WTC11 (cell line): Measurements from ENCODE around the gene SAFB. TPM values are rescaled to one million over a fixed set of nuclear protein-coding genes. Genes with fewer than 3 reads are reported as not detected.

Experiments used
- ATAC-seq: fragments of 200-7000 bp; cut with Tn5 transposase; 2 replicates; pipeline ENCODE4 v1.10.0; 2021; ENCODE audit warnings: mild to moderate bottlenecking, moderate library complexity
- CTCF ChIA-PET: fragments of 300-600 bp; sonication (Branson Sonifier 250); formaldehyde crosslinking; loops from one replicate; lab custom pipeline; 2021; ENCODE audit warnings: antibody characterized with exemption; lab: Charles Lee
- POLR2A ChIA-PET: fragments of 350-600 bp; sonication (Branson Sonifier 250); formaldehyde crosslinking; loops from one replicate; lab custom pipeline; 2021; ENCODE audit warnings: antibody characterized with exemption; lab: Charles Lee
- DNase-seq: peaks from one replicate; pipeline ENCODE4 v3.0.0; 2021; ENCODE audit warnings: low spot score
- H3K27ac Mint-ChIP-seq: 2 replicates; pipeline ENCODE4 v1.8.0; 2021; ENCODE audit warnings: mixed read lengths
- H3K27me3 Mint-ChIP-seq: 2 replicates; pipeline ENCODE4 v1.8.0; 2021; ENCODE audit warnings: low read depth, mild to moderate bottlenecking, moderate library complexity, mixed read lengths
- H3K36me3 Mint-ChIP-seq: 2 replicates; pipeline ENCODE4 v1.8.0; 2021; ENCODE audit warnings: mixed read lengths
- H3K4me1 Mint-ChIP-seq: 2 replicates; pipeline ENCODE4 v1.8.0; 2022; ENCODE audit warnings: mixed read lengths
- H3K4me3 Mint-ChIP-seq: 2 replicates; pipeline ENCODE4 v1.8.0; 2021; ENCODE audit warnings: mild to moderate bottlenecking, moderate library complexity, mixed read lengths
- H3K9me3 Mint-ChIP-seq: 2 replicates; pipeline ENCODE4 v1.8.0; 2021; ENCODE audit warnings: mixed read lengths
- ATF1 ChIP-seq: sonication (generic); formaldehyde crosslinking; IDR thresholded peaks from 2 replicates; pipeline ENCODE4 v1.8.1; 2023; ENCODE audit warnings: mild to moderate bottlenecking, moderate library complexity, missing genetic modification reagents
- ATF3 ChIP-seq: sonication (generic); formaldehyde crosslinking; conservative IDR thresholded peaks from 2 replicates; pipeline ENCODE4 v1.8.1; 2022; ENCODE audit warnings: mild to moderate bottlenecking, missing genetic modification reagents
- ATF6 ChIP-seq: sonication (generic); formaldehyde crosslinking; IDR thresholded peaks from 2 replicates; pipeline ENCODE4 v1.8.1; 2023; ENCODE audit warnings: mild to moderate bottlenecking, missing genetic modification reagents
- E2F4 ChIP-seq: sonication (generic); formaldehyde crosslinking; IDR thresholded peaks from 2 replicates; pipeline ENCODE4 v1.8.1; 2022; ENCODE audit warnings: low read depth, mild to moderate bottlenecking, moderate library complexity, missing genetic modification reagents, borderline replicate concordance
- FOXP1 ChIP-seq: sonication (generic); formaldehyde crosslinking; IDR thresholded peaks from 2 replicates; pipeline ENCODE4 v1.8.0; 2022; ENCODE audit warnings: missing genetic modification reagents, mild to moderate bottlenecking, moderate library complexity, borderline replicate concordance
- HMGXB4 ChIP-seq: sonication (generic); formaldehyde crosslinking; IDR thresholded peaks from 2 replicates; pipeline ENCODE4 v1.8.1; 2023; ENCODE audit warnings: mild to moderate bottlenecking, moderate library complexity, missing genetic modification reagents
- IRF1 ChIP-seq: sonication (generic); formaldehyde crosslinking; IDR thresholded peaks from 2 replicates; pipeline ENCODE4 v1.8.0; 2023; ENCODE audit warnings: missing genetic modification reagents
- MAX ChIP-seq: sonication (generic); formaldehyde crosslinking; IDR thresholded peaks from 2 replicates; pipeline ENCODE4 v1.8.0; 2022; ENCODE audit warnings: mild to moderate bottlenecking, missing genetic modification reagents
- MXD4 ChIP-seq: fragments of 250-450 bp; sonication (Bioruptor Pico); IDR thresholded peaks from 2 replicates; pipeline ENCODE4 v1.8.0; 2021; ENCODE audit warnings: mild to moderate bottlenecking, moderate library complexity, borderline replicate concordance
- MYBL2 ChIP-seq: sonication (generic); formaldehyde crosslinking; IDR thresholded peaks from 2 replicates; pipeline ENCODE4 v1.8.1; 2023; ENCODE audit warnings: mild to moderate bottlenecking, moderate library complexity, missing genetic modification reagents
- NR1H2 ChIP-seq: sonication (generic); formaldehyde crosslinking; IDR thresholded peaks from 2 replicates; pipeline ENCODE4 v1.9.0; 2021; ENCODE audit warnings: mild to moderate bottlenecking, moderate library complexity, missing genetic modification reagents
- NR2C2 ChIP-seq: sonication (generic); formaldehyde crosslinking; IDR thresholded peaks from 2 replicates; pipeline ENCODE4 v1.8.0; 2022; ENCODE audit warnings: mild to moderate bottlenecking, missing genetic modification reagents
- RORB ChIP-seq: fragments of 250-450 bp; sonication (Bioruptor Pico); IDR thresholded peaks from 2 replicates; pipeline ENCODE4 v1.9.0; 2021; ENCODE audit warnings: mild to moderate bottlenecking
- TCF7 ChIP-seq: sonication (generic); formaldehyde crosslinking; IDR thresholded peaks from 2 replicates; pipeline ENCODE4 v1.8.0; 2022; ENCODE audit warnings: mild to moderate bottlenecking, low read depth, missing genetic modification reagents, moderate library complexity
- ZBTB21 ChIP-seq: sonication (generic); formaldehyde crosslinking; IDR thresholded peaks from 2 replicates; pipeline ENCODE4 v1.8.1; 2023; ENCODE audit warnings: mild to moderate bottlenecking, missing genetic modification reagents, borderline replicate concordance
- ZNF121 ChIP-seq: sonication (generic); formaldehyde crosslinking; IDR thresholded peaks from 2 replicates; pipeline ENCODE4 v1.8.0; 2023; ENCODE audit warnings: missing genetic modification reagents
- ZNF138 ChIP-seq: sonication (generic); formaldehyde crosslinking; conservative IDR thresholded peaks from 2 replicates; pipeline ENCODE4 v1.8.1; 2022; ENCODE audit warnings: mild to moderate bottlenecking, moderate library complexity, missing genetic modification reagents
- ZNF232 ChIP-seq: sonication (generic); formaldehyde crosslinking; IDR thresholded peaks from 2 replicates; pipeline ENCODE4 v1.8.0; 2022; ENCODE audit warnings: mild to moderate bottlenecking, missing genetic modification reagents
- total RNA-seq: library from RNA; stranded (reverse); gene quantifications from 3 replicates; pipeline ENCODE4 v1.2.3, GENCODE V29; 2021
- TF ChIP-seq, protein P1 (sequence below): sonication (generic); formaldehyde crosslinking; IDR thresholded peaks from 2 replicates; pipeline ENCODE4 v1.8.0; 2022; ENCODE audit warnings: mild to moderate bottlenecking, missing genetic modification reagents

SAFB gene
- total RNA-seq, 1 experiment from 2014 or later: 141 TPM

DNA sequence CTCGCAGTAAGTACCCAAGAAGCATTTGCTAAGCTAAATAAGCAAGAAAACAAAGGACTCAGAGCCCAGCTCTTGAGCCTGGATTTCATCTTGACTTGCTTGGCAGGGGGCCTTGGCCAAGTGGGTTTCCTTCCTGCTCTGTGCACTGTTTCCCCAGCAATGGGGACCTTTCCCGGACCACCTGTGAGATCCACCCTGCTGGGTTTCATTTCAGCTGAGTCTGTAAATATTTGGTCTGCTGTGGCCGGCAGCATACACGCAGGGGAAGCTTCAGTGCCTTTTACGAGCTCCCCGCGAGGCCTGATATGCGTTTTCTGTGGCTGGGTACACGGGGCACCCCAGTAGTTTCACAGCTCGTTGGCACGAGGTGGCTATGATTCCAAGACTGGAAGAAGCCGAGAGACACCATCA lies 42.7 kb upstream of the SAFB start:
- Mint-ChIP-seq H3K4me1 (peaks cover 17% of the 10 kb centered on the region), H3K4me3 (no peak overlapping the region), H3K27me3 (no peaks in the 10 kb centered on the region), H3K36me3 (peaks cover 3% of the 10 kb centered on the region; the same call in 1 of the 2 replicates), H3K27ac (peak overlapping the region; percentile 65; the same call in 1 of the 2 replicates), H3K9me3 (no peaks in the 10 kb centered on the region)
- CTCF ChIA-PET: interaction anchor here (0.6 to 3.2 kb wide), 9 partner anchors 12 to 1591 kb away, joined by 3 to 15 read pairs (median 4); partner anchors contain the start of genes SAFB, SAFB2 and TINCR
- TF ChIP-seq ZBTB21 (CRISPR knock-in tag): no peak
- TF ChIP-seq E2F4 (CRISPR knock-in tag): no peak
- TF ChIP-seq, protein P1, sequence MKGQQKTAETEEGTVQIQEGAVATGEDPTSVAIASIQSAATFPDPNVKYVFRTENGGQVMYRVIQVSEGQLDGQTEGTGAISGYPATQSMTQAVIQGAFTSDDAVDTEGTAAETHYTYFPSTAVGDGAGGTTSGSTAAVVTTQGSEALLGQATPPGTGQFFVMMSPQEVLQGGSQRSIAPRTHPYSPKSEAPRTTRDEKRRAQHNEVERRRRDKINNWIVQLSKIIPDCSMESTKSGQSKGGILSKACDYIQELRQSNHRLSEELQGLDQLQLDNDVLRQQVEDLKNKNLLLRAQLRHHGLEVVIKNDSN (CRISPR knock-in tag): no peak
- TF ChIP-seq MXD4 (CRISPR knock-in tag): no peak
- no peak for TF ChIP-seq NR2C2 (CRISPR knock-in tag)
- no peak for TF ChIP-seq TCF7 (CRISPR knock-in tag)
- no peak for TF ChIP-seq ZNF138 (CRISPR knock-in tag)
- no peak for TF ChIP-seq ATF3
- no peak for TF ChIP-seq MAX (CRISPR knock-in tag)
- no peak for TF ChIP-seq ATF1 (CRISPR knock-in tag)
- no peak for TF ChIP-seq MYBL2 (CRISPR knock-in tag)
- TF ChIP-seq FOXP1 (CRISPR knock-in tag): no peak
- TF ChIP-seq IRF1 (CRISPR knock-in tag): no peak
- no peak for TF ChIP-seq NR1H2 (CRISPR knock-in tag)
- TF ChIP-seq ATF6 (CRISPR knock-in tag): no peak
- POLR2A ChIA-PET: interaction anchor here (0.9 kb wide), 1 partner anchor 50 kb away, joined by 3 read pairs; no protein-coding TSS in a partner anchor
- ATAC-seq (no peak), DNase-seq (no peak)

GRCh38 chr19:5585461-5586299 lies 37.2 kb upstream of the SAFB start:
- Mint-ChIP-seq H3K27ac (peak overlapping the region; percentile 95), H3K36me3 (peaks cover 23% of the 10 kb centered on the region), H3K4me3 (peak overlapping the region; percentile 61), H3K27me3 (no peaks in the 10 kb centered on the region), H3K9me3 (no peaks in the 10 kb centered on the region), H3K4me1 (peaks cover 17% of the 10 kb centered on the region)
- peak; percentile 79 for ATAC-seq
- ChIA-PET CTCF (interaction anchor here (1.0 to 3.2 kb wide), 7 partner anchors 18 to 208 kb away, joined by 3 to 11 read pairs (median 9); partner anchors contain the start of gene TINCR), POLR2A (interaction anchor here (0.8 to 1.0 kb wide), 3 partner anchors 37 to 144 kb away, joined by 3 read pairs; partner anchors contain the start of genes SAFB and SAFB2)
- TF ChIP-seq HMGXB4 (CRISPR knock-in tag): 0 out of 2 replicates have a peak, but pooled peaks have one; percentile 46
- peak; percentile 75 for TF ChIP-seq ZNF121 (CRISPR knock-in tag)
- TF ChIP-seq ZNF232: no peak
- 0 out of 2 replicates have a peak, but pooled peaks have one; percentile 16 for TF ChIP-seq MAX (CRISPR knock-in tag)
- no peak for TF ChIP-seq RORB
- peak; percentile 73 for DNase-seq
